ENCODE data around the gene DYNC1I1.

DNA sequence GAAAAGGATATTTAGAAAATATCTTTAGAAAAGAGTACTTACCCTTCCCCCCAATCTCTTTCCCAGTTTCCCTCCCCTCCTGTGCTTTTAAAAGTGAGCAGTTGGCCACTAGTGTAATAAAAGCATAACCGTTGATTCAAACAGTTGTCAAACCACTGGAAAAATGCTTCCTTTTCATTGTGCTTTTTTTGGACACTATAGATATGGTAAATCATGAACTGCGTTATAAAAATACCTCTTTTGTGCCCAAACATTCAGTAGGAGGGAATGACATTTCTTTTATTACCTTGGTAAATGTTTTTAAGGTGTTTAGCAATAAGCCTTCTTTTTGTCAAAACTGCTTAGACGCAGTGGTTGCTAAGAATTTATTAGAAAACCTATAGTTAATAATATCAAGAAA is 317.2 kb downstream of the DYNC1I1 start:
- TF ChIP-seq POLR2AphosphoS5 (IDR thresholded peaks at IDR 0.05; ENCODE audit: low read depth, low read length) (no peak), TAF1 (IDR thresholded peaks at IDR 0.05; ENCODE audit: borderline replicate concordance, insufficient read depth, low read length) (no peak)
